HepG2 (cell line): ENCODE measurements around the gene RIPOR3. TPM values are rescaled to one million over a fixed set of nuclear protein-coding genes. Genes with fewer than 3 reads are reported as not detected.

Source experiments
- ATAC-seq: fragments of 200-7000 bp; cut with Tn5 transposase; 3 replicates; pipeline ENCODE4 v1.9.1; 2020; ENCODE audit warnings: mild to moderate bottlenecking, moderate library complexity
- BruUV-seq: library from RNA; stranded (reverse); fragments of 400-500 nt; replicated peaks from 2 replicates; lab custom pipeline; 2021; lab: Mats Ljungman, UMichigan
- CTCF ChIA-PET: fragments of 300-600 bp; formaldehyde crosslinking; extraction: SDS; loops from one replicate; lab custom pipeline; 2021; ENCODE audit warnings: low total read pairs, inconsistent platforms, low intra/inter-chr PET ratio; lab: Yijun Ruan, JAX
- POLR2A ChIA-PET: fragments of 350-600 bp; sonication (Branson Sonifier 250); formaldehyde crosslinking; loops from one replicate; lab custom pipeline; 2020; ENCODE audit warnings: antibody characterized with exemption, inconsistent platforms; lab: Yijun Ruan, JAX
- DNase-seq: peaks from one replicate; pipeline ENCODE4 v3.0.0-alpha.2; 2015; ENCODE audit warnings: low spot score
- FAIRE-seq: peaks from 3 replicates; lab custom pipeline; 2011; peaks lifted over from hg19 to GRCh38; lab: Jason Lieb, UNC
- H2AFZ ChIP-seq: one replicate; pipeline ENCODE4 v1.6.1; 2011; ENCODE audit warnings: low read length, inconsistent platforms
- H3K27ac ChIP-seq: fragments of 300-600 bp; 3 replicates; pipeline ENCODE4 v1.8.0; 2011; ENCODE audit warnings: mixed run types, mild to moderate bottlenecking, mixed read lengths, low read length, inconsistent platforms; ENCODE audit not compliant: insufficient read depth; ENCODE audit errors: extremely low read length
- H3K27me3 ChIP-seq, 2 experiments: fragments of 200-600 bp in 1 of 2; 2 replicates in 1 of 2; 3 replicates in 1 of 2; pipeline versions ENCODE4 v1.6.0 to v1.8.0; 2011; ENCODE audit warnings: low read length in 2 of 2, mild to moderate bottlenecking in 2 of 2, moderate library complexity in 2 of 2, inconsistent platforms in 1 of 2; ENCODE audit not compliant: insufficient read depth in 2 of 2, control insufficient read depth in 1 of 2
- H3K36me3 ChIP-seq, 2 experiments: fragments of 200-600 bp in 1 of 2; replicated peaks in 1 of 2; 2 replicates in 1 of 2; 3 replicates in 1 of 2; pipeline versions ENCODE4 v1.5.1 to v1.8.0; 2011; ENCODE audit warnings: low read length in 2 of 2, inconsistent platforms in 1 of 2; ENCODE audit not compliant: insufficient read depth in 2 of 2, control insufficient read depth in 1 of 2
- H3K4me1 ChIP-seq: 2 replicates; pipeline ENCODE4 v1.5.1; 2012; ENCODE audit warnings: low read length, inconsistent platforms; ENCODE audit not compliant: insufficient read depth
- H3K4me2 ChIP-seq: 2 replicates; pipeline ENCODE4 v1.6.0; 2011; ENCODE audit warnings: low read depth, low read length, inconsistent platforms
- H3K4me3 ChIP-seq, 3 experiments: fragments of 200-600 bp in 1 of 3; sonication (generic), shearing (Covaris generic) in 1 of 3; replicated peaks in 1 of 3; 2 replicates each; pipeline ENCODE4 v1.5.1; 2011 to 2016; ENCODE audit warnings: low read length in 3 of 3, inconsistent platforms in 2 of 3, low read depth in 2 of 3, mild to moderate bottlenecking in 2 of 3, control low read depth in 1 of 3, mixed read lengths in 1 of 3; ENCODE audit not compliant: insufficient read depth in 1 of 3
- H3K79me2 ChIP-seq: one replicate; pipeline ENCODE4 v1.6.1; 2011; ENCODE audit warnings: low read length, inconsistent platforms; ENCODE audit not compliant: insufficient read depth
- H3K9ac ChIP-seq: 2 replicates; pipeline ENCODE4 v1.6.0; 2011; ENCODE audit warnings: mild to moderate bottlenecking, low read depth, low read length, inconsistent platforms; ENCODE audit not compliant: insufficient read depth
- H3K9me3 ChIP-seq: 2 replicates; pipeline ENCODE4 v1.5.1; 2012; ENCODE audit warnings: mild to moderate bottlenecking, low read length
- H4K20me1 ChIP-seq: 2 replicates; pipeline ENCODE4 v1.6.0; 2011; ENCODE audit warnings: inconsistent platforms, mild to moderate bottlenecking, low read length, moderate library complexity; ENCODE audit not compliant: insufficient read depth
- AFF4 ChIP-seq: sonication (generic); formaldehyde crosslinking; IDR thresholded peaks from 2 replicates; pipeline ENCODE4 v1.4.0; 2020; ENCODE audit warnings: missing genetic modification reagents
- ASH2L ChIP-seq: fragments of 300-600, 200-600 bp; sonication (generic); IDR thresholded peaks from 2 replicates; pipeline ENCODE4 v1.7.0; 2017; ENCODE audit warnings: low read depth, mild to moderate bottlenecking, moderate library complexity, mixed read lengths, low read length; ENCODE audit not compliant: insufficient read length
- CAMTA2 ChIP-seq: sonication (generic); formaldehyde crosslinking; IDR thresholded peaks from 2 replicates; pipeline ENCODE4 v1.4.0; 2020; ENCODE audit warnings: mild to moderate bottlenecking, missing genetic modification reagents, borderline replicate concordance
- JARID2 ChIP-seq: sonication (generic); formaldehyde crosslinking; IDR thresholded peaks from 2 replicates; pipeline ENCODE4 v1.8.1; 2023; ENCODE audit warnings: missing genetic modification reagents, inconsistent platforms; ENCODE audit not compliant: insufficient replicate concordance
- MEIS2 ChIP-seq: sonication (generic); formaldehyde crosslinking; IDR thresholded peaks from 2 replicates; pipeline ENCODE4 v1.9.0; 2021; ENCODE audit warnings: mild to moderate bottlenecking, missing genetic modification reagents
- PAXIP1 ChIP-seq: sonication (generic); formaldehyde crosslinking; conservative IDR thresholded peaks from 2 replicates; pipeline ENCODE4 v1.4.0; 2020; ENCODE audit warnings: mild to moderate bottlenecking, missing genetic modification reagents, moderate library complexity
- RFX5 ChIP-seq: IDR thresholded peaks from 2 replicates; pipeline ENCODE4 v1.6.1; 2011; ENCODE audit warnings: low read depth, low read length, improper control_type of control experiment
- SOX5 ChIP-seq: IDR thresholded peaks from 2 replicates; pipeline ENCODE4 v1.6.1; 2016; ENCODE audit warnings: borderline replicate concordance
- ZFP36L2 ChIP-seq: sonication (generic); formaldehyde crosslinking; IDR thresholded peaks from 2 replicates; pipeline ENCODE4 v1.4.0; 2020; ENCODE audit warnings: missing genetic modification reagents
- ZNF143 ChIP-seq: sonication (generic); formaldehyde crosslinking; IDR thresholded peaks from 2 replicates; pipeline ENCODE4 v1.4.0; 2020; ENCODE audit warnings: missing genetic modification reagents
- ZNF263 ChIP-seq: sonication (generic); formaldehyde crosslinking; IDR thresholded peaks from 2 replicates; pipeline ENCODE4 v1.4.0; 2020; ENCODE audit warnings: missing genetic modification reagents
- ZNF34 ChIP-seq: sonication (generic); formaldehyde crosslinking; IDR thresholded peaks from 2 replicates; pipeline ENCODE4 v1.4.0; 2020; ENCODE audit warnings: mild to moderate bottlenecking, missing genetic modification reagents, borderline replicate concordance
- ZNF441 ChIP-seq: sonication (generic); formaldehyde crosslinking; IDR thresholded peaks from 2 replicates; pipeline ENCODE4 v1.7.0; 2021; ENCODE audit warnings: missing genetic modification reagents, borderline replicate concordance
- ZNF713 ChIP-seq: sonication (generic); formaldehyde crosslinking; IDR thresholded peaks from 2 replicates; pipeline ENCODE4 v1.4.0; 2020; ENCODE audit warnings: mild to moderate bottlenecking, missing genetic modification reagents
- WGBS: methylation state at CpG from one replicate; pipeline ENCODE4 v1.1.6; 2017; ENCODE audit warnings: low lambda C conversion rate; 5-methylcytosine and 5-hydroxymethylcytosine counted together
- in situ Hi-C: cut with HindIII; loops from 2 replicates; pipeline ENCODE4 v1.10.0; 2017; ENCODE audit warnings: low pct_unique_long_range_greater_than_20kb; ENCODE audit not compliant: extremely low pct_ligation_motif_present
- intact Hi-C: fragments of 100-400 bp; cut with micrococcal nuclease; formaldehyde crosslinking; loops from one replicate; pipeline ENCODE4 v1.10.0; 2022; ENCODE audit not compliant: unreplicated experiment
- polyA plus RNA-seq, 8 experiments: library from polyadenylated mRNA; depleted of rRNA in 3 of 8; stranded (reverse) in 7 of 8; unstranded in 1 of 8; fragments of >200 nt; fragmentation: Illumina TruSeq in 4 of 8; extraction: Trizol in 4 of 8; gene quantifications; 2 replicates each; pipeline versions ENCODE4 v1.2.1 to v1.2.3, GENCODE V29; 2011 to 2016; ENCODE audit warnings: low read depth in 4 of 8, missing spikeins in 1 of 8, mixed read lengths in 1 of 8; ENCODE audit not compliant: insufficient read depth in 1 of 8
- total RNA-seq, 5 experiments: library from RNA; depleted of rRNA; stranded (reverse); fragments of >200 nt; fragmentation: Illumina TruSeq; extraction: Trizol; gene quantifications; 2 replicates each; pipeline ENCODE4 v1.2.3, GENCODE V29; 2016; ENCODE audit warnings: low read depth in 1 of 5

The RIPOR3 gene
- total and polyA plus RNA-seq, 2 of the 13 experiments (the other 11 are each of a cell fraction or from before 2014, with no cell fraction given) = 0.18 TPM; not detected in 1

GRCh38 chr20:50558483-50558925 lies 132.8 kb downstream of the RIPOR3 start (continued):
- no peak for TF ChIP-seq PAXIP1 (CRISPR knock-in tag)
- TF ChIP-seq CAMTA2 = no peak
- no peak for TF ChIP-seq JARID2 (CRISPR knock-in tag)
- TF ChIP-seq ZNF34 = no peak
- no peak for TF ChIP-seq ASH2L
- TF ChIP-seq ZFP36L2 (CRISPR knock-in tag) = no peak
- no peak for TF ChIP-seq ZNF441 (CRISPR knock-in tag)

- no TSS peak for BruUV-seq
- Histone ChIP-seq H3K4me2 (no peak overlapping the region), H3K79me2 (peaks cover 4% of the 10 kb centered on the region)
- TF ChIP-seq MEIS2 (CRISPR knock-in tag) = no peak
- TF ChIP-seq SOX5 (CRISPR knock-in tag) = peak; percentile 26; the same call in 1 of the 2 replicates
- TF ChIP-seq ZNF143 (CRISPR knock-in tag) = 0 out of 2 replicates have a peak, but pooled peaks have one; percentile 28
- TF ChIP-seq AFF4 (CRISPR knock-in tag) = no peak
- TF ChIP-seq ZNF713 (CRISPR knock-in tag) = no peak
- TF ChIP-seq ZNF263 (CRISPR knock-in tag) = peak; percentile 91
- TF ChIP-seq RFX5 = no peak
Observed at GRCh38 chr20:50557549-50558134, 133.7 kb downstream of the RIPOR3 start.

More at GRCh38 chr20:50557549-50558134, 133.7 kb downstream of the RIPOR3 start:
- H2AFZ ChIP-seq = no peak overlapping the region
- in situ Hi-C loops (no loop called here), intact Hi-C loops (no loop called here)
- no peak overlapping the region for H3K27ac ChIP-seq
- peaks cover 12 to 19% of the 10 kb centered on the region in 2 experiments; a peak in 4 of 5 replicates for H3K36me3 ChIP-seq
- DNase-seq (no peak), ATAC-seq (no peak), FAIRE-seq (no peak)
- H3K4me3 ChIP-seq = no peak overlapping the region
- H3K9ac ChIP-seq = no peak overlapping the region
- H3K27me3 ChIP-seq = no peaks in the 10 kb centered on the region
- peaks cover 21% of the 10 kb centered on the region for H3K4me1 ChIP-seq
- 96% methylated on average over 11 of the region's 11 CpGs for WGBS
- H3K9me3 ChIP-seq = no peaks in the 10 kb centered on the region
- ChIA-PET CTCF (no interaction called here), POLR2A (no interaction called here)
- no peaks in the 10 kb centered on the region for H4K20me1 ChIP-seq
